Breast epithelium (tissue), 4 donors: ENCODE measurements around the gene AOPEP. TPM values are rescaled to one million over a fixed set of nuclear protein-coding genes. Genes with fewer than 3 reads are reported as not detected.

Experiments
- DNase-seq, 2 donors: peaks; one replicate each; pipeline ENCODE4 v3.0.0-alpha.2; 2019; ENCODE audit warnings: low spot score in 2 of 2
- H3K27ac ChIP-seq, 2 donors: fragments of 200-600 bp; sonication (generic) in 1 of 2; one replicate each; pipeline ENCODE4 v1.5.1; 2016 to 2019; ENCODE audit warnings: mild to moderate bottlenecking in 1 of 2
- H3K27me3 ChIP-seq, 2 donors: fragments of 200-600 bp; sonication (generic) in 1 of 2; one replicate each; pipeline versions ENCODE4 v1.5.1 to v1.6.0; 2017 to 2019; ENCODE audit warnings: control low read depth in 1 of 2, mild to moderate bottlenecking in 1 of 2
- H3K36me3 ChIP-seq: fragments of 200-600 bp; one replicate; pipeline ENCODE4 v1.5.1; 2019
- H3K4me1 ChIP-seq, 2 donors: fragments of 200-600 bp; sonication (generic); one replicate each; pipeline ENCODE4 v1.5.1; 2016 to 2019; ENCODE audit warnings: control low read depth in 1 of 2
- H3K4me3 ChIP-seq, 3 donors: fragments of 200-600 bp; sonication (generic); 1 replicate in 2 of 3; 2 replicates in 1 of 3; pipeline ENCODE4 v1.5.1; 2016 to 2019; ENCODE audit warnings: mild to moderate bottlenecking in 3 of 3, moderate library complexity in 2 of 3
- H3K9me3 ChIP-seq, 2 donors: fragments of 200-600 bp; sonication (generic) in 1 of 2; one replicate each; pipeline ENCODE4 v1.5.1; 2016 to 2019; ENCODE audit warnings: control low read depth in 1 of 2
- POLR2A ChIP-seq: fragments of 450-650 bp; IDR thresholded peaks from one replicate; pipeline ENCODE4 v1.6.1; 2016; ENCODE audit warnings: antibody characterized with exemption, mild to moderate bottlenecking, moderate library complexity
- POLR2AphosphoS5 ChIP-seq, 3 donors: sonication (generic); formaldehyde crosslinking; IDR thresholded peaks; one replicate each; pipeline ENCODE4 v1.6.1; 2017; ENCODE audit warnings: antibody characterized with exemption in 3 of 3
- intact Hi-C: fragments of 100-400 bp; cut with DNase I; formaldehyde crosslinking; loops from one replicate; pipeline ENCODE4 v1.15.1; 2023; ENCODE audit warnings: low total_unique reads
- total RNA-seq, 3 donors: library from RNA; depleted of rRNA; stranded (reverse); fragments of >200 nt; gene quantifications; one replicate each; pipeline ENCODE4 v1.1.0, GENCODE V29; 2016
- TF ChIP-seq, protein P1 (sequence below), 3 donors: fragments of 450-650 bp; IDR thresholded peaks; one replicate each; pipeline ENCODE4 v1.5.1; 2016 to 2017; ENCODE audit warnings: antibody characterized with exemption in 3 of 3, mild to moderate bottlenecking in 3 of 3, moderate library complexity in 3 of 3

Gene AOPEP
- total RNA-seq, 3 donors from 2014 or later: 15.5 to 94.1 (median 87.5) TPM

DNA sequence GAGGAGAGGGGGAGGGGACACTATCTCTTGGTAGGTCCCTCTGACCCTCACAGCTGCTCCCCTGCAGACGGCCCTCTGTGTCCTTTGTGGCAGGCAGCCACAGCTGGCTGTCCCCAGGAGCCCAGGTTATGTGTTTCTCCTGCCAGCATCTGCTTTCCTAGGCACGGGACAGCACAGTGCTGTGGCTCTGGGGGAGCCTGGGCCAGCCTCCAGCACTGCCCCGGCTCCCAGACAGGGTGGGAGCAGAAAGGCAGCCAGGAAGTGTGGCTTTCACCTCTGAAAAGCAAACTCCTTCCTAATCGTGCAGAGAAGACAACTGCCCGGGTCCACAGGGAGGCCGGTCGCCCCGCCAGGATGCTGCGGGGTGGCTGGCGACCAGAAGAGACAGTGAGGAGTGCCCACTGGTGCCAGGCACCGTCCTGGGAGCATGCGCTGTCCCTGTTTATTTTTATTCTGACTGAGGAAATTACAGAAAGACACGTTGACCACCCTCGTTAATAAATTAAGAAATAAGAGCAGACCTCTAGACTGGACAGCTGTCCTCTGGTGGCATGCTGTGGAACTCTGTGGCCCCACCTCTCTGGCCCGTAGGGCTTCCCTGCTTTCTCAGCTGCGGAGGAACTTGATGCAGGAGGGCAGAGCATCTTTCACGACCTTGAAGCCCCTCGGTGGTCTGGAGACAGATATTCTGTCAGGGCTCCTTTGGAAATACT is 350.7 kb downstream of the AOPEP start:
- Histone ChIP-seq H3K4me3 (no peak overlapping the region), H3K27me3 (no peaks in the 10 kb centered on the region), H3K36me3 (no peaks in the 10 kb centered on the region), H3K27ac (no peak overlapping the region), H3K9me3 (no peaks in the 10 kb centered on the region), H3K4me1 (peaks cover 0 to 10% of the 10 kb centered on the region in 2 donors)
- intact Hi-C loops: no loop called here
- no peak for DNase-seq
- TF ChIP-seq POLR2A: no peak
- TF ChIP-seq, protein P1, sequence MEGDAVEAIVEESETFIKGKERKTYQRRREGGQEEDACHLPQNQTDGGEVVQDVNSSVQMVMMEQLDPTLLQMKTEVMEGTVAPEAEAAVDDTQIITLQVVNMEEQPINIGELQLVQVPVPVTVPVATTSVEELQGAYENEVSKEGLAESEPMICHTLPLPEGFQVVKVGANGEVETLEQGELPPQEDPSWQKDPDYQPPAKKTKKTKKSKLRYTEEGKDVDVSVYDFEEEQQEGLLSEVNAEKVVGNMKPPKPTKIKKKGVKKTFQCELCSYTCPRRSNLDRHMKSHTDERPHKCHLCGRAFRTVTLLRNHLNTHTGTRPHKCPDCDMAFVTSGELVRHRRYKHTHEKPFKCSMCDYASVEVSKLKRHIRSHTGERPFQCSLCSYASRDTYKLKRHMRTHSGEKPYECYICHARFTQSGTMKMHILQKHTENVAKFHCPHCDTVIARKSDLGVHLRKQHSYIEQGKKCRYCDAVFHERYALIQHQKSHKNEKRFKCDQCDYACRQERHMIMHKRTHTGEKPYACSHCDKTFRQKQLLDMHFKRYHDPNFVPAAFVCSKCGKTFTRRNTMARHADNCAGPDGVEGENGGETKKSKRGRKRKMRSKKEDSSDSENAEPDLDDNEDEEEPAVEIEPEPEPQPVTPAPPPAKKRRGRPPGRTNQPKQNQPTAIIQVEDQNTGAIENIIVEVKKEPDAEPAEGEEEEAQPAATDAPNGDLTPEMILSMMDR (IDR thresholded peaks at IDR 0.05): no peak
- TF ChIP-seq POLR2AphosphoS5 (IDR thresholded peaks at IDR 0.05): no peak

DNA sequence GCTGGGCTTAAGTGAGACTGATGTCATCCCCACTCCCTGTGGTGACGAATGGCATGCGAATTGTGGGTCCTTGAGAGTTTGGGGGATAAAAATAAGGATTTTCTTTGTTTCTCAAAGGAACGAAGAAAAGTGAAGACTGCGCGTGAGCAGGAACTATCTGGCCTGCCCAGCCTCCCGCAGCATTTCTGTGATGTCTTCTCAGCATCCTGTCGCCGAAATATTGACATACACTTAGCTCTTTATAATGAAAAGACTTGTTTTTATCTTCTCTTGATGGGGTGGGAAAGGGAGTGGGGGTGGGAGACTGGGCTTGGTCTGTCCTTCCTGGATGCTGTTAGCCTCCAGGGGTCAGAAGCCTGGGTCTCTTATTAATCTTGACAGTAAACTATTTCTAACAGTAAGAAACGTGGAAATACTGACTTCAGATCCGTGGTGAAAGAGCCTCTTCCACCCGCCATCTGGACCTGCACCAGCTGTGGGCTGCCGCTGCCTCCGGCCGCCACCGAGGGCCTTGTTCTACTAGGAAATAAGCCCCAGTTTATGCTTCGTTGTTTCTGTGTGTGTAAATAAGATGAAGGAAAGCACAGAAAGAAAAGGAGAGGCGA is 351.4 kb downstream of the AOPEP start:
- Histone ChIP-seq H3K27ac (no peak overlapping the region), H3K36me3 (no peaks in the 10 kb centered on the region), H3K4me3 (no peak overlapping the region), H3K27me3 (no peaks in the 10 kb centered on the region), H3K9me3 (no peaks in the 10 kb centered on the region), H3K4me1 (peaks cover 0 to 10% of the 10 kb centered on the region in 2 donors)
- TF ChIP-seq POLR2A (no peak), POLR2AphosphoS5 (IDR thresholded peaks at IDR 0.05) (no peak)
- TF ChIP-seq, protein P1 (IDR thresholded peaks at IDR 0.05): no peak
- intact Hi-C loops: no loop called here
- no peak for DNase-seq

DNA sequence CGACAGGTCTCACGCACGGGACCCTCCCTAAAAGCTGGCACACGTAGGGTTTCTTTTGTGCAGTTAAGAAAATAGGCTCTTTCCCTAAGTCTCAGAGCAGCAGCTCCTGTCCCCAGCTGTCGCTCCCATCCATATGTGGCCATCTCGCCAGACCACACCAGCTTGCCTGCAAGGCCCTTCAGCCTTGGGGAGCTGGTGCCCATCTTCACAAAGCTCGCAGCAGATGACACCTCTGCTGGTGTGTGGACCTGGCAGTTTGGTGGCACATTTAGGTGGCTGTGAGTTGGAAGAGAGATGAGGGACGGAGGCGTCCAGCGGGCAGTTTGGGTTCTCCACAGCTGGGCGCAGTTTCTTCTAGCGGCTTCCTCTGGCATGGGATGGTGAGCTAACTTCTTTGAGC is 352.0 kb downstream of the AOPEP start:
- Histone ChIP-seq H3K9me3 (no peaks in the 10 kb centered on the region), H3K4me1 (peaks cover 0 to 10% of the 10 kb centered on the region in 2 donors), H3K27ac (no peak overlapping the region), H3K4me3 (no peak overlapping the region), H3K27me3 (no peaks in the 10 kb centered on the region), H3K36me3 (no peaks in the 10 kb centered on the region)
- intact Hi-C loops: no loop called here
- TF ChIP-seq POLR2AphosphoS5 (IDR thresholded peaks at IDR 0.05): no peak
- TF ChIP-seq, protein P1 (IDR thresholded peaks at IDR 0.05): no peak
- DNase-seq: peak in 1 of 2 donors; percentile 44

DNA sequence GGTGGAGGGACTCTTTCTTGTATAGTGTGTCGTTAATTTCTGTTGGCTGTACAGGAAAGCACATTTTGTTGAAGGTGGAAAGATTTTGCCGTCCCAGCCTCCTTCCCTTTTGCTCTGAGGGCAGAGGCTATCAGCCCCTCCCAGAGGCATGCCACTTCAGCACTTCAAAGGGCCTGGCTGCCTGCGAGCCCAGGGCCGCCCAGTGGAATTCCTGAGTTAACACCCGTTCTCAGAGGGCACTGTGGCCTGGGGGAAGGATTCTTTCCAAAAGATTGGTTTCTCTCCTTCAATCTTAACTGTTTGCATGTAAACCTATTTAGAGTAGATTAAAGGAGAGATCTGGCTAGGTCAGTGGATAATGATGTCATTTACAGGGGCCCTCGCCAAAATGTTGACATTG is 352.4 kb downstream of the AOPEP start:
- no peaks in the 10 kb centered on the region for H3K36me3 ChIP-seq
- H3K27me3 ChIP-seq: no peaks in the 10 kb centered on the region
- peak in 1 of 2 donors; percentile 33 for DNase-seq
- TF ChIP-seq POLR2AphosphoS5 (IDR thresholded peaks at IDR 0.05) (no peak), POLR2A (no peak)
- TF ChIP-seq, protein P1 (IDR thresholded peaks at IDR 0.05): no peak
- intact Hi-C loops: no loop called here
- H3K27ac ChIP-seq: no peak overlapping the region
- H3K4me1 ChIP-seq: peaks cover 0 to 10% of the 10 kb centered on the region in 2 donors
- no peak overlapping the region for H3K4me3 ChIP-seq
- H3K9me3 ChIP-seq: no peaks in the 10 kb centered on the region

DNA sequence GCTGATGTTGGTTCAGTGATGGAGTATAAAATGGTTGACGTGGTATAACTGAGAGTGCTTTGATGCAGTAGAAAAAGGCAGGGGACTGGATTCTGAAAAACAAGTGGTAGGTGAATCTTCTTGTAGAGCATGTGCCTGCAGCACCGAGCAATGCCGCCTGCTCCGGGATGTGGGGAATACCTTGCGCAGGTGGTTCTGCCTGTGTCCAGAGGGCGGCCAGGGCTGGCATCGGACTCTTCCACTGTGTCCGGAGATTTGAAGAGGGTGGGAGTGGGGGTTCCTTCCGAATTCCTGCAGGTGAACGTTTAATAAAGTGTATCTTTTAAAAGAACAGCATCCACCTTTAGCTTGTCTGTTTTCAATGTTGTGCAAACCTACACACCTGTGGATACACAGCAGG is 353.0 kb downstream of the AOPEP start:
- no peaks in the 10 kb centered on the region for H3K9me3 ChIP-seq
- H3K27ac ChIP-seq: no peak overlapping the region
- intact Hi-C loops: no loop called here
- DNase-seq: peak in 1 of 2 donors; percentile 24
- no peaks in the 10 kb centered on the region for H3K27me3 ChIP-seq
- no peaks in the 10 kb centered on the region for H3K36me3 ChIP-seq
- H3K4me3 ChIP-seq: no peak overlapping the region
- peaks cover 0 to 10% of the 10 kb centered on the region in 2 donors for H3K4me1 ChIP-seq
- TF ChIP-seq, protein P1 (IDR thresholded peaks at IDR 0.05): no peak
- TF ChIP-seq POLR2AphosphoS5 (IDR thresholded peaks at IDR 0.05) (no peak), POLR2A (no peak)
